SU-DHL-6 (cell line): Measurements from ENCODE around the gene HNRNPLL.

Source experiments
- EZH2phosphoT487 ChIP-seq: fragments of 200-600 bp; sonication (generic), shearing (Covaris generic); conservative IDR thresholded peaks from 2 replicates; pipeline ENCODE4 v1.6.1; 2018; ENCODE audit warnings: mild to moderate bottlenecking, antibody characterized with exemption, low read length, moderate library complexity, mixed read lengths
- TF ChIP-seq, protein P1 (sequence below): fragments of 200-600 bp; sonication (generic); IDR thresholded peaks from one replicate; pipeline ENCODE4 v1.5.1; 2017; ENCODE audit warnings: antibody characterized with exemption, mild to moderate bottlenecking, low read length, moderate library complexity; ENCODE audit not compliant: insufficient read depth, poor library complexity, severe bottlenecking

DNA sequence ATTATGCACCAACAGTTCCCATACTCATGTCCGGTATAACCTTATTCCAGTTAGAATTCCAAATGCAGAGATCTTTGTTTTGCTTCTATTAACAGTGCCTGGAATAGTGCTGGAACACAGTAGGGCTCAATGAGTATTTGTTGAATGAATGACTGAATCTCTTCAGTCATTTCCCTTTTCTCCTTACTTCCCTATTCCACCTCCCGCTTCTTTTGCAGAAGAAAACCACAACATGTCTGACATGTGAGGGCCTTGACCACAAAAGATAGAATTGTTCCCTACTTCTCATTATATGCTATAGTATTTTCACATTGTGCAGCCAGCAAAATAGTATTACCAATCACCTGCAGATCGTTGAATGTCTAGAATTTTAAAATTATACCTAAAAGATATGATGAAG is 19.5 kb upstream of the HNRNPLL start:
- TF ChIP-seq, protein P1, sequence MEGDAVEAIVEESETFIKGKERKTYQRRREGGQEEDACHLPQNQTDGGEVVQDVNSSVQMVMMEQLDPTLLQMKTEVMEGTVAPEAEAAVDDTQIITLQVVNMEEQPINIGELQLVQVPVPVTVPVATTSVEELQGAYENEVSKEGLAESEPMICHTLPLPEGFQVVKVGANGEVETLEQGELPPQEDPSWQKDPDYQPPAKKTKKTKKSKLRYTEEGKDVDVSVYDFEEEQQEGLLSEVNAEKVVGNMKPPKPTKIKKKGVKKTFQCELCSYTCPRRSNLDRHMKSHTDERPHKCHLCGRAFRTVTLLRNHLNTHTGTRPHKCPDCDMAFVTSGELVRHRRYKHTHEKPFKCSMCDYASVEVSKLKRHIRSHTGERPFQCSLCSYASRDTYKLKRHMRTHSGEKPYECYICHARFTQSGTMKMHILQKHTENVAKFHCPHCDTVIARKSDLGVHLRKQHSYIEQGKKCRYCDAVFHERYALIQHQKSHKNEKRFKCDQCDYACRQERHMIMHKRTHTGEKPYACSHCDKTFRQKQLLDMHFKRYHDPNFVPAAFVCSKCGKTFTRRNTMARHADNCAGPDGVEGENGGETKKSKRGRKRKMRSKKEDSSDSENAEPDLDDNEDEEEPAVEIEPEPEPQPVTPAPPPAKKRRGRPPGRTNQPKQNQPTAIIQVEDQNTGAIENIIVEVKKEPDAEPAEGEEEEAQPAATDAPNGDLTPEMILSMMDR = no peak
- TF ChIP-seq EZH2phosphoT487 = no peak
